SHP77 treated with DMSO at 0.1 percent for 48 hours (cell line): ENCODE measurements around the gene RNF222.
A peak's percentile ranks its signal among the peaks of the same experiment; 100 is the strongest.
"Not testable (repeated sequence)": the region's sequence is repeated elsewhere in the genome, so short reads cannot be mapped to it uniquely, and the experiment has no call there.

Experiments used
- DNase-seq: peaks from one replicate; lab custom pipeline; 2025; lab: John Stamatoyannopoulos, UW

Gene RNF222

DNA sequence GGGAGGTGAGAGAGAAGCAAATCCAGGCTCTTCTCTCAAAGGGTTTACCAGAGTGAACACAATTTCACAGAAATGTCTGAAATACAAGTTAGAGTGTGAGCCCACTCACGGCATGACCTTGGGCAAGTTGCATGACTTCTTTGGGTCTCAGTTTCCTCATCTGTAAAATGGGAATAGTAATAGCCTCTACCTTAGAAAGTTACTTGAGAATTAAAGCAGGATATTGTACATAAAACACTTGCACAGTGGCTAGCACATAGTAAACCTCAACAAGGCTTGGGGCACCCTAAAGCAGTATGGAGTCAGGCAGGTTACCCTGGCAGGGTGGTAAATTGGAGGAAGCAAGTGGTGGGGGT, 13.2 kb upstream of the RNF222 start:
- DNase-seq: no peak

DNA sequence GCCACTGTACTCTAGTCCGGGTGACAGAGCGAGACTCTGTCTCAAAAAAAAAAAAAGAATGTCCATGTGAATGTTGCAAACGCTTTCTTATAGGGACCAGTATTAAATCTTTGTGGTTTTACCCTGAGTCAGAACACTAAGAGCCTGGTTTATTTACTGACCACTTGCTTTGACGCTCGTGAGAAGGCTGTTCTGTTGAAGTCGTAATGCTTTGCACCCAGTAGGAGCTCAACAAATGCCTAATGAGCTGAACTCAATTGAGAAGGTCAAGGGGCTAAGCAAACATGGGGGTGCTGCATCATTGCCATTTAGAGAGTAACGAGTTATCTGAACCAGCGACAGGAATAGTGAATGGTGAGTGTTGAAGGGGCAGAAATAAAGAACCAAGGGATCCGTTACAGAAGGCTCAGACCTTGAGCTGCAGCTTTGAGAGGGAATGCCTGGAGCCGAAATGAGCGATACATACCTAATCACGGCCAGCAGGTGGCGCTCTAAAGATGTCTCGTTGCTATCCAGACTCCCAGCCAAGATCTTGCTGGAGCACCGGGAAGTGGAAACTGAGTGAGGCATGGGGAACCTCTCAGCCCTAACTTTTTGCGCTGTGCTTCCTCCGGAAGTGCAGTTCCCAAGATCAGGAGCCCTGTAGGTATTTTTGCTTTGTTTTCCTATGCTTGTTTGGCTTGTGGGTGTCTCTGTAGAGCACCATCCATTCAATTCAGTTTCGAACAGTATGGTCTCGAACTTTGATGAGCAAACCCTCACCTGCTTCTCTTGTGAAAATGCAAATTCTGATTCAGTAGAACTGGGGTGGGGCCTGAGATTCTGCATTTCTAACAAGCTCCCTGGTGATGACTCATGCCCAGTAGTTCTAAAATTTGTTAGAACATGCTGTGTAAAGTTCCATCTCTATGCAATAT, 12.6 kb upstream of the RNF222 start:
- peak; percentile 81 for DNase-seq

DNA sequence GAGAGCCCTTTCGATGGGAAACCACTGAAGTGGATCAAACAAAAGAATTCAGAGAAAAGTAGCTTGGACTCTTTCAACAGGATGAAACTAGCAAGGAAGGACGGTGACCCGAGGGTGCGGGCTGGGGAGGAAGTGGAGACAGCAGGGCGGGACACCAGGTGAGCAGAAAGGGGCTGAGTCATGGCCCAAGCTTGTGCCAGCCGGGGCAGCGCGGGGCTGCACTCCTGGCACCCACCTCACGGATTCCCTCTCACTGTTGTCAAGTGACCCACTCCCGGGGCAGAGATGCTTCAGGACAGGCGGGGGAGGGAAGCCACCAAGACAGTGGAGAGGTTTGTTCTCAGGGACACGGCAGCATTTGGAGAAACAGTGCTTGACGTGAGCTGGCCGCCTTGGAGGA, 10.7 kb upstream of the RNF222 start:
- DNase-seq: peak; percentile 52

DNA sequence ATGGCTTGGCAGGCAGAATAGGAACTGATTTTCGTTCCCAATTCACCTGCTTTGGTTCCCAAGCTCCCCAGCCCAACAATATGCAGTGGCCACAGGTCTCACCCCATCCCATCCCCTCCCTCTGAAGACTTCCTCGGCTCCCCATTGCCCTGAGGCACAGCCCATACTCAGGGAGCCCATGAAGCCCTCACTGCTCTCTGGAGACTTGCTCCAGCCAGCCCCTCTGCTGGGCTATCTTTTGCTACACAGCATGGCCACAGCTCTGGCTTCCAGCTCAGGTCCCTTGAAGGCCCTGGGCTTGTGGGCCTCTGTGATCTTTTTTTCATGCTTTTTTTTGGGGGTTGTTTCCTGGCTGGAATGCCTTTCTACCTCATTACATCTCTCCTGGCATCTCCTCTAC, 8.5 kb upstream of the RNF222 start:
- DNase-seq: no peak

GRCh38 chr17:8405499-8406016, 7.9 kb upstream of the RNF222 start:
- DNase-seq: no peak

- DNase-seq: no peak
Measured at GRCh38 chr17:8402921-8403536, 5.4 kb upstream of the RNF222 start.

GRCh38 chr17:8401107-8401506, 3.5 kb upstream of the RNF222 start:
- DNase-seq: no peak

GRCh38 chr17:8398980-8399379, 1.4 kb upstream of the RNF222 start:
- no peak for DNase-seq

GRCh38 chr17:8394497-8394896, 3.1 kb downstream of the RNF222 start:
- DNase-seq: not testable (repeated sequence)

DNA sequence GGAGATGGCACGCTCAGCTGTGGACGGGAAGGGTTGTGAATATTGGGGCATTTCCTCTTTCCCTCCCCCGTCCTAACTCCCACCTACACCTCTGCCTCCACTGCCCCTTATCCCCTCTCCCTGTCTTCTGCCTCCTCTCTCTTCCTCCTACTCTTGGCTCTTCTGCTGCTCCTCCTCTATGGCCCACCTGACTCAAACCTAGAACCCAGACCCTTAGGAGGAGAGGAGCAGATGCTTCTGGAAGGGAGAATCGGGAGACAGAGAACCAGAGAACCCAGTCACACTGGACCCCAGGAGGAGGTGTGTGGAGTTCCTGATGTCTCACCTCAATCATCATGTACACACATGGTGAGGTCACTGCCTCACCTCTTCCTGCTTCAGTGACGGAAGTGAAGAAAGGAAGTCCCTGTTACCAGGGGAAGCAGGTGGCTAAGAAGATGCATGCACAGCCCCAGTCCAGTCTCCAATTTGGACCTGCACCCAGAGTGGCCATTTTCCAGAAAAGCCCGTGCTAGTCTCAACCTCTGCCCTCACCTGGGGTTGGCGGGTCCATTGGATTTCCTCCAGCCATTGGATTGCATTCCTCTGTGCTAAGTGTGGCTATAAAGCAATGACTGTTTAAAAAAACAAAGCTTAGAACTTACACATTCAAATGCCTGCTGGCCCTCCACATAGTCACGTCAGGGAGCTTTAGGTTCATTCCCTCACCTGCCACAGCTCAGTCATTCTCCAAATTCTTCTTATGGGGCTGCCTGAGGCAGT, 4.0 kb downstream of the RNF222 start:
- no peak for DNase-seq

GRCh38 chr17:8392674-8393469, 4.8 kb downstream of the RNF222 start:
- DNase-seq: no peak

DNA sequence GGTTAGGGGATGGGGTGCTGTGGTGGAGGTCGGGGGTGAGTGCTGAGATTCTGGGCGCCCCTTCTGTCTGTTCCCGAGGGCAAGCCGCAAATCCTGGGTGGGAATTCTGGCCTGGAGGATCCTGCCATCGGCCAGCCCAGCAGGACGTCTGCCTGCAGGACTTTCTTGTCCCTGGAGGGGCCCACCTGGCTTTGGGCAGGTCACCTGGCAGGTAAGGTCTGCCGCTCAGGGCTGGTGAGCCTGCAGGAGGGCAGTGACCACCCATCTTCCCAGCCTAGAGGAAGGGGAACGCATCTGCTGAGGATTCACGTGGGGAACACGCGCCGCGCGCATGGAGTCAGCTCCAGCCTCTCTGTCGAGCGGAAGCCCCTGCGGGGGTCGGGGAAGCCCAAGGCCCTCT, 5.4 kb downstream of the RNF222 start:
- DNase-seq: no peak

GRCh38 chr17:8391711-8392110, 5.9 kb downstream of the RNF222 start:
- no peak for DNase-seq

GRCh38 chr17:8387914-8388651, 9.5 kb downstream of the RNF222 start:
- DNase-seq: no peak

- DNase-seq: no peak
Measured at GRCh38 chr17:8386841-8387240, 10.8 kb downstream of the RNF222 start.

DNA sequence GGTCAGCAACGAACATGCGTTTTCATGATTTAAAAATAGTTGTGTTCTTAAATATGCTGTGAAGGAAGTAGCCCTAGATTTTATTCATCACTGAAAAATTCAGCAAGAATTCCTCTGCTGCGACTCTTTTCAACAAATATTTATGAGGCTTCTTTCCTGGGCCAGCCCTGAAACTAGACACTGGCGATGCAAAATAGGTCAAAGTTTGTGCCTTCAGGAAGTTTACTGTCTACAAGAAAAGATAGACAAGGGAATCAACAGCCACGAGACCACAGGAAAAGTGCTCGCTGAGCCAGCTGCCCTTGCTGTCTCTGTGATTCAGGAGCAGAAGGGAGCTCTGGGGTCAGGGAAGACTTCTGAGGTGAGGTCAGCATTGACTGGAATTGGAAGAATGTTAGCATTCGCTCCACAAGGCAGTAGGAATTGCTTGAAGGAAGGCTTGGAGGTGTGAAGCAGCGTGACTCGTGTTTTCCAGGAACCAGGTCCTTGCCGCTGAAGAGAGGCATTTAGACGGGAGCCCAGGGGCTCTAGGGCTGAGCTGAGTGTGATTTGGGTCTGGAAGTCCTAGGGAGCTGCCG, 12.7 kb downstream of the RNF222 start:
- no peak for DNase-seq

DNA sequence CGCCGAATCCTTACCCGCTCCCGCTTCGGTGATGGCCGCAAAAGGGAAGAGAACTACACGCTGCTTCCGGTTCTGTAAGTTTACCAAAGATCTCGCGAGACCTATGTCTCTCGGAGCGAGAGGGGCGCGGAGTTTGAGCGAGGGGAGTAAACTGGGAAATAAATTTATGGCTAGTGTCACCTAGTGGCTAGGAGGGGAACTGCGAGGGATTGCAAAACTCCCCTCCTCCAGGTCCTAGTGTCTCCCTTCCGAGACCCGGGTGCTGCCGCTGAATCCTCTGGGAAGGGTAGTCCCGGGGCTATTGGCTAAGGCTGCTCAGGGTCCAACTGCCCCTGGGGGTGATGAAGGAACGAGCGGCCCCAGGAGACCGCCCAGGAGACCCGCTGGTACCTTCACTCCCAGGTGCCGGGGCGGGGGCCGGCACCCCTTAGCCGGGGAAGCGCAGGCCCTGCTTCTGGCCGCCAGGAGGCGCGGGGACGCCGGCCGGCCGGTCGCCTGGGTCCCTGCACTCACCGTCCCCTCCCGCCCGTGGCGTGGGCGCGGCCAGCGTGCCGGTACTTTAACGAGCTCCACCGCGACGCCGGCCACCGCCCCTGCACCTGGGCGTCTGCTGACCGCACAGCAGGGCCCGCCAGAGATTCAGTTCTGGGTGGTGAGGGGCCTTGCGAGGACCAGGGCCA, 14.3 kb downstream of the RNF222 start, which contains the start of gene RPL26:
Gene RPL26, minus strand, starts transcription at position 51 of the 680 bp plus-strand sequence. CDS start 883 bp downstream, outside the sequence.
- DNase-seq: peak; percentile 99

DNA sequence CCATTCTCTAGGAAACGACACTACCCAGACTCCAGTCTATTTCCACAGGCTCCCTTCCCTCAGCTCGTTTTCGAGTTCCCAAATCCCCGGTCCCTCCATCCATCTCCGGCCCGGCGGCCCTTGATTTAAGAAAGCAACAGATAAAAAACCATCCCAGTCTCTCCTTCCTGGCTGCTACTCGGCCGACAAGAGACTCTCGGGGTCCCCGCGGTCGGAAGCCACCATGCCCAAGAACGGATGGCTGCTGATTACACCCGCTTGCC, 14.8 kb downstream of the RNF222 start:
- DNase-seq: no peak

- no peak for DNase-seq
Measured at GRCh38 chr17:8382052-8382879, 15.4 kb downstream of the RNF222 start.
